Measurements from ENCODE around the gene TRPM1. TPM values are rescaled to one million over a fixed set of nuclear protein-coding genes. Genes with fewer than 3 reads are reported as not detected.

The TRPM1 gene
- 0.04 TPM for polyA plus RNA-seq (2012; ENCODE audit: missing spikeins)

DNA sequence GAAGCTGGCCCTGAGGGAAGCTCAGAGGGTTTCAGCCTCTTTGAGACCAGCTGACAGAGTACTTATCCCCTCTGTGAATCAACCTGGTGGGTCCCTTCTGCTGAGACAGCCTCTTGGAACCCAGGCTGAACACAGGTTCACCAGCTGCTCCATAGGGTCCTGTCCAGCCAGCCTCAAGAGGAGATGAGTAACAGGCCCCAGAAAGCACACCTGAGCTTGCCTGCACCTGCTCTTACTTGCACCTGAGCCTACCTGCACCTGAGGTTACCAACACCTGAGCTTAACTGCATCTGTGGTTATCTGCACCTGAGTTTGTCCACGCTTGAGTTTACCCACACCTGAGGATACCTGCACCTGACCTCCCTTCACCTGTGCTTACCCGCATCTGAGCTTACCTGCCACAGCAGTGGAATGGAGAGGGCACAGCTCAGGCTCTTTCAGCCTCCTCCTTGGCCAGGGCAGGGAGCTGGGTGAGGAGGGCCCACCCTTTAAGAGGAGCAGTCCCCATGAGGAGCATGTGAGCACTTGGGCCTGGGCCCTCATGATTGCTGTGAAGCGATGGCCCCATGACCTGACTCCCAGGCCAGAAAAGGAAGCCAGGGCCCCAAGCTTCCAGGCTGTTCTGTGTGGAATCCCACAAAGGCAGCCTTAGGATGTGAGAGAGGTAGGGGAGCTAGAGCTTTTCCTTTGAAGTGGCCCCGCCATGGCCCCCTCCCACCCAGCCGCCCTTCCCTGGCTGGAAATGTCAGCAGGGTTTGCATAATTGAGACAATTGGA, at the start of gene TRPM1:
TSS of gene TRPM1 (minus strand) at position 464 of the 777 bp plus-strand sequence. CDS start 20,370 bp downstream, outside the sequence.
- DNase-seq (ENCODE audit: insufficient read length) = no peak
- TF ChIP-seq POLR2AphosphoS5 (IDR thresholded peaks at IDR 0.05; ENCODE audit: low read depth, low read length) (no peak), TAF1 (IDR thresholded peaks at IDR 0.05; ENCODE audit: borderline replicate concordance, low read depth, low read length) (no peak), POLR2A (IDR thresholded peaks at IDR 0.05; ENCODE audit: low read depth, low read length) (no peak)
- FAIRE-seq = no peak

DNA sequence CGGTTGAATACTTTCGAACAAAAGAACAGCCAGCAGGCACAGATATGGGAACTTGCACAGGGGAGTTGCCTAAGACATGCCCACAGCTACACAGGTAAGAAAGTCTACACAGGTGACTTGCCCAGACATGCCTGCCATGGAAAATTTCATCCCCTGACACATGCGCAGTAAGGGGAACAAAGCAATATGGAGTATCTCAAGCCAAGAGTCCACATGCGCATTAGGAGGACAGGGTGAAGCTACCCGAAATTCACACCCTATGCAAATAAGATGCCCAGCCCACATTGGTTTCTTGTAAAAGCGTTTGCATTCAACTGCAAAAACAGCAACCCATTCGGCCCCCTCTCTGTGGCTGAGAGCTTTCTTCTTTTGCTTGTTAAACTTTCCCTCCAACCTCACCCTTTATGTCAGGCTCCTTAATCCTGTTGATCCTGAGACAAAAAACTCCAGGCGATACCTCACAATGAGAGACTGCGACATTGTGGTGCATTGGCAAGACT, 49.3 kb upstream of the TRPM1 start:
- TF ChIP-seq POLR2AphosphoS5 (IDR thresholded peaks at IDR 0.05; ENCODE audit: low read depth, low read length) (no peak), TAF1 (IDR thresholded peaks at IDR 0.05; ENCODE audit: borderline replicate concordance, low read depth, low read length) (no peak), POLR2A (IDR thresholded peaks at IDR 0.05; ENCODE audit: low read depth, low read length) (no peak)
- DNase-seq (ENCODE audit: insufficient read length) (no peak), FAIRE-seq (no peak)

- TF ChIP-seq POLR2AphosphoS5 (IDR thresholded peaks at IDR 0.05; ENCODE audit: low read depth, low read length) (no peak), POLR2A (IDR thresholded peaks at IDR 0.05; ENCODE audit: low read depth, low read length) (no peak), TAF1 (IDR thresholded peaks at IDR 0.05; ENCODE audit: borderline replicate concordance, low read depth, low read length) (no peak)
- FAIRE-seq = no peak
- no peak for DNase-seq (ENCODE audit: insufficient read length)
Measured at GRCh38 chr15:31149987-31150386, 48.5 kb upstream of the TRPM1 start.

GRCh38 chr15:31149088-31149505, 47.6 kb upstream of the TRPM1 start:
- FAIRE-seq = no peak
- TF ChIP-seq TAF1 (IDR thresholded peaks at IDR 0.05; ENCODE audit: borderline replicate concordance, low read depth, low read length) = no peak
- no peak for TF ChIP-seq POLR2AphosphoS5 (IDR thresholded peaks at IDR 0.05; ENCODE audit: low read depth, low read length)
- no peak for DNase-seq (ENCODE audit: insufficient read length)

DNA sequence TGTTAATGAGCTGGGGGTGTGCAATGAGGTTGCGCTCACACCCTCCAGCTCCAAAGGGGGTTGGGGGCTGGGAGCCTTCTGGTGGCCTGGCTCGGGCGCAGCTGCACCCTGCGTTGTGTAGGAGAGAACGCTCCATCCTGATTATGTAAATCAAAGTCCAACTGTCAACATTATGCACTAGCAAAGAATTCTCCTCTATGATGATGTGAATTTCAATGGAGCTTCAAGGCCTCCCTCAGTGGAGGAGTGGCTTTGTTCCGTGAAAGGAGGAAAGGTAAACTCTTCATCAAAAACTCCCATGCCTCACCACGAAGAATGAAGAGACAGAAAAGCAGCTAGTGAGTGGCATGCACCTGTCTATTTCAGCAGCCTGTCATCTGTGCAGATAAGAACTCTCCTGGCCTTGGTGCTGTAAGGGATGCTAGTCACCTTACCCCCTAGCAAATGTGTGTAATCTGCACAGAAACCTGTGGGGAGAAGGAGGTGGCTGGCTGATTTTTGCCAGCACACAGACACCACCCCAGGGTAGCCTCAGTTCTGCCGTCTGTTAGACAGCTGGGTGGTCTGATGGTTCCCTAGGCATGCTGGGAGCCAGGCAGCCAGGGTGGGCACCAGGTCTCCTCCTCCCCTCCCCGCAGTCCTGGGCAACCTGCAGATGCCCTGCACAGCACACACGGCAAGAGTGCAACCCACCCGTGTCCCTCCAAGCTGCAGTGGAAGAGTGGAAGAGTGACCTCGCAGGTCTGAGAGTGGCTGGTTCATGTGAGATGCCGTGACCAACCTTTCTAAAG, 47.0 kb upstream of the TRPM1 start:
- FAIRE-seq (no peak), DNase-seq (ENCODE audit: insufficient read length) (no peak)
- TF ChIP-seq POLR2A (IDR thresholded peaks at IDR 0.05; ENCODE audit: low read depth, low read length) (no peak), POLR2AphosphoS5 (IDR thresholded peaks at IDR 0.05; ENCODE audit: low read depth, low read length) (no peak), TAF1 (IDR thresholded peaks at IDR 0.05; ENCODE audit: borderline replicate concordance, low read depth, low read length) (no peak)

GRCh38 chr15:31147944-31148296, 46.4 kb upstream of the TRPM1 start:
- no peak for FAIRE-seq
- no peak for TF ChIP-seq POLR2A (IDR thresholded peaks at IDR 0.05; ENCODE audit: low read depth, low read length)
- TF ChIP-seq TAF1 (IDR thresholded peaks at IDR 0.05; ENCODE audit: borderline replicate concordance, low read depth, low read length) = no peak
- TF ChIP-seq POLR2AphosphoS5 (IDR thresholded peaks at IDR 0.05; ENCODE audit: low read depth, low read length) = no peak
- DNase-seq (ENCODE audit: insufficient read length) = no peak

DNA sequence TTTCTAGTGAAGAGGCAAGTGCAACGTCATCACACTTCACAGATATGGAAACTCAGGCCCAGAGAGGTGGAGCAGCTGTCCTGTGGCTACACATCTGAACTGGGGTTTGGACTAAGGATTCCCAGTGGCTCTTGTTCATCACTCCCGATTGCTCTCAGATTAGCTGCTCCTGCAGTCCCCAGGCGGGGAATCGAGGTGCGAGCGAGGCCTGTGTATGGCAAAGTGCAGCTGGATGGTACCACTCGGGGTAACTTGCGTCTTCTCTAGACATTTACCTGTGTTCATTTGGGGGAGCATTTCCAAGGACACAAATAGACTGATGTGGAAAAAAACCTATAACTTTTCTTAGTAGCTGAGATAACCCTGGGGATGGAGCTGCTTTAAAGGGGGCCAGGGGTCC, 45.9 kb upstream of the TRPM1 start:
- no peak for FAIRE-seq
- no peak for TF ChIP-seq POLR2A (IDR thresholded peaks at IDR 0.05; ENCODE audit: low read depth, low read length)
- DNase-seq (ENCODE audit: insufficient read length) = no peak

GRCh38 chr15:31145271-31145911, 43.9 kb upstream of the TRPM1 start:
- FAIRE-seq (no peak), DNase-seq (ENCODE audit: insufficient read length) (no peak)
- TF ChIP-seq POLR2A (IDR thresholded peaks at IDR 0.05; ENCODE audit: low read depth, low read length) = no peak
- TF ChIP-seq POLR2AphosphoS5 (IDR thresholded peaks at IDR 0.05; ENCODE audit: low read depth, low read length) = no peak
- TF ChIP-seq TAF1 (IDR thresholded peaks at IDR 0.05; ENCODE audit: borderline replicate concordance, low read depth, low read length) = no peak

GRCh38 chr15:31141792-31142191, 40.3 kb upstream of the TRPM1 start:
- FAIRE-seq (no peak), DNase-seq (ENCODE audit: insufficient read length) (no peak)
- TF ChIP-seq POLR2A (IDR thresholded peaks at IDR 0.05; ENCODE audit: low read depth, low read length) (no peak), POLR2AphosphoS5 (IDR thresholded peaks at IDR 0.05; ENCODE audit: low read depth, low read length) (no peak), TAF1 (IDR thresholded peaks at IDR 0.05; ENCODE audit: borderline replicate concordance, low read depth, low read length) (no peak)

DNA sequence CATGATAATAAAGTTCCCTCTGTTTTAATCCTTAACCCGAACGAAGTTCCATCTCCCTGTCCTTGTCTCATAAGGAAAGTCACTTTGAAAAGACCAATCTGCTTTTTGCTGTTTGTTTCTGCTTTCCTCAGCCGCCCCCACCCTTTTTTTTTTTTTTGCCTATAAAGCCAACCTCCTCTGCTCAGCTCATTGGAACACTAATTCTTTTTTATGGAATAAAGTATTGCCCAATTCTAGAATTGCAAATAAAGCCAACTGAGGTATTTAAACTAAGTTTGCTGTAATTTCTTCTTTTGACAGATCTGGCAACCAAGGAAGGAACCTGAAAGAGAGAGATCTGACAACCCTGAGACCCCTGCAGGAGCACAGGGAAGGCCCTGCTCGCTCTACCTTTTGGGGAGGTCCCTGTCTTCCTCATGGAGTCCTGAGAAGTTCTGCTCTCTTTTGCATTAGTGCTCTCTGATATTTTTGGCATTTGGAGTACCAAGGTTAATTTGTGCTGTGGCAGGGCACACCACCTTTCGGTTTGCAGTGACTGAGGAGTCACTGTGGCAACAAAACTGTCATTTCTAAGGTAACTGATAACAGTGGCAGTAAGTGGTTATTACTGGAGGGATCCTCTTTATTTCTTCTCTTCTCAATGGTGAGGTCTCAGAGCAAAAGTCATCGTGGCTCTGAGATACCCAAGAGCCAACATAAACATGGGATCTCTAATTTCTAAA, 35.2 kb upstream of the TRPM1 start:
- DNase-seq (ENCODE audit: insufficient read length) (no peak), FAIRE-seq (no peak)
- TF ChIP-seq POLR2AphosphoS5 (IDR thresholded peaks at IDR 0.05; ENCODE audit: low read depth, low read length) (no peak), TAF1 (IDR thresholded peaks at IDR 0.05; ENCODE audit: borderline replicate concordance, low read depth, low read length) (no peak), POLR2A (IDR thresholded peaks at IDR 0.05; ENCODE audit: low read depth, low read length) (no peak)

- FAIRE-seq (no peak), DNase-seq (ENCODE audit: insufficient read length) (no peak)
- no peak for TF ChIP-seq POLR2AphosphoS5 (IDR thresholded peaks at IDR 0.05; ENCODE audit: low read depth, low read length)
- TF ChIP-seq TAF1 (IDR thresholded peaks at IDR 0.05; ENCODE audit: borderline replicate concordance, low read depth, low read length) = no peak
- no peak for TF ChIP-seq POLR2A (IDR thresholded peaks at IDR 0.05; ENCODE audit: low read depth, low read length)
Measured at GRCh38 chr15:31136016-31136415, 34.5 kb upstream of the TRPM1 start.
